Uterus (tissue), 4 donors: ENCODE results near the gene HMX1. TPM values are rescaled to one million over a fixed set of nuclear protein-coding genes. Genes with fewer than 3 reads are reported as not detected.

Source experiments
- DNase-seq, 2 donors: peaks; one replicate each; pipeline ENCODE4 v3.0.0-alpha.2; 2019 to 2020
- H3K27ac ChIP-seq, 2 donors: fragments of 200-600 bp; sonication (generic); 1 replicate in 1 of 2; 2 replicates in 1 of 2; pipeline ENCODE4 v1.5.1; 2016 to 2018
- H3K27me3 ChIP-seq, 2 donors: fragments of 200-600 bp; sonication (generic); one replicate each; pipeline ENCODE4 v1.5.1; 2018 to 2019; ENCODE audit warnings: control low read depth in 1 of 2
- H3K36me3 ChIP-seq, 2 donors: fragments of 200-600 bp; sonication (generic); one replicate each; pipeline ENCODE4 v1.5.1; 2019; ENCODE audit warnings: control low read depth in 1 of 2
- H3K4me1 ChIP-seq, 2 donors: fragments of 200-600 bp; sonication (generic); one replicate each; pipeline ENCODE4 v1.5.1; 2018 to 2019; ENCODE audit warnings: control low read depth in 1 of 2
- H3K4me3 ChIP-seq, 2 donors: fragments of 200-600 bp; sonication (generic); 1 replicate in 1 of 2; 2 replicates in 1 of 2; pipeline ENCODE4 v1.5.1; 2018 to 2019; ENCODE audit warnings: mild to moderate bottlenecking in 1 of 2
- H3K9me3 ChIP-seq, 2 donors: fragments of 200-600 bp; sonication (generic); one replicate each; pipeline ENCODE4 v1.5.1; 2019; ENCODE audit warnings: control low read depth in 1 of 2
- POLR2A ChIP-seq, 2 donors: fragments of 450-650 bp; IDR thresholded peaks; one replicate each; pipeline ENCODE4 v1.6.1; 2016; ENCODE audit warnings: antibody characterized with exemption in 2 of 2, mild to moderate bottlenecking in 1 of 2, moderate library complexity in 1 of 2
- intact Hi-C: fragments of 100-400 bp; cut with DNase I; formaldehyde crosslinking; loops from one replicate; pipeline ENCODE4 v1.15.1; 2023; ENCODE audit warnings: low total_unique reads
- total RNA-seq, 4 donors: library from RNA; depleted of rRNA in 3 of 4; stranded (reverse); fragments of >200 nt in 3 of 4; gene quantifications; one replicate each; pipeline versions ENCODE4 v1.1.0 to v1.2.4, GENCODE V29; 2014 to 2023
- TF ChIP-seq, protein P1 (sequence below), 4 experiments: fragments of 200-600 bp in 2 of 4; fragments of 450-650 bp in 2 of 4; sonication (generic) in 2 of 4; IDR thresholded peaks; one replicate each; pipeline ENCODE4 v1.5.1; 2016 to 2019; ENCODE audit warnings: antibody characterized with exemption in 4 of 4, mild to moderate bottlenecking in 2 of 4, moderate library complexity in 1 of 4
- donor health status: DM: yes; HTN: yes; CAD: no.

The HMX1 gene
- total RNA-seq, 4 donors from 2014 or later = 0.21 TPM; not detected in 3

DNA sequence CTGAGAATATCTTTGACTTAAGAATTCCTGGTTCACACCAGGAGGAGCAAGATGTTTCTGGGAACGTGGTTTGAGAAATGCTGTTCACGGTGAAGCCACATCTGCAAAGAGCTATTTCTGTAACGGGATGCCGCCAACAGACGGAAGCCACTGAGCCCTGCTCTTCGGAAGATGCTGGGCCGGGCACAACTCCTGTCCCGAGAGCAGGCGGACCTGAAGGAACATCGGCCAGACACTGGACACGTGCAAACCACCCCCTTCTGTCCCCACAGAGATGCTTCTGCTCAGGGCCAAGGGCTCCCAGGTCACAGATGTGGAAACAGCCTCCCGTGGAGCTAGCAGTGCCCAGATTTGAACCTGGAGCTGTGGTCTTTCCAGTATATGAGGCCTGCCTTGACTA, 24.3 kb downstream of the HMX1 start:
- intact Hi-C loops = no loop called here
- no peak overlapping the region for H3K27ac ChIP-seq
- no peaks in the 10 kb centered on the region for H3K9me3 ChIP-seq
- H3K4me3 ChIP-seq = no peak overlapping the region
- H3K4me1 ChIP-seq = no peaks in the 10 kb centered on the region
- no peak for DNase-seq
- TF ChIP-seq, protein P1, sequence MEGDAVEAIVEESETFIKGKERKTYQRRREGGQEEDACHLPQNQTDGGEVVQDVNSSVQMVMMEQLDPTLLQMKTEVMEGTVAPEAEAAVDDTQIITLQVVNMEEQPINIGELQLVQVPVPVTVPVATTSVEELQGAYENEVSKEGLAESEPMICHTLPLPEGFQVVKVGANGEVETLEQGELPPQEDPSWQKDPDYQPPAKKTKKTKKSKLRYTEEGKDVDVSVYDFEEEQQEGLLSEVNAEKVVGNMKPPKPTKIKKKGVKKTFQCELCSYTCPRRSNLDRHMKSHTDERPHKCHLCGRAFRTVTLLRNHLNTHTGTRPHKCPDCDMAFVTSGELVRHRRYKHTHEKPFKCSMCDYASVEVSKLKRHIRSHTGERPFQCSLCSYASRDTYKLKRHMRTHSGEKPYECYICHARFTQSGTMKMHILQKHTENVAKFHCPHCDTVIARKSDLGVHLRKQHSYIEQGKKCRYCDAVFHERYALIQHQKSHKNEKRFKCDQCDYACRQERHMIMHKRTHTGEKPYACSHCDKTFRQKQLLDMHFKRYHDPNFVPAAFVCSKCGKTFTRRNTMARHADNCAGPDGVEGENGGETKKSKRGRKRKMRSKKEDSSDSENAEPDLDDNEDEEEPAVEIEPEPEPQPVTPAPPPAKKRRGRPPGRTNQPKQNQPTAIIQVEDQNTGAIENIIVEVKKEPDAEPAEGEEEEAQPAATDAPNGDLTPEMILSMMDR (IDR thresholded peaks at IDR 0.05) = no peak
- no peaks in the 10 kb centered on the region for H3K36me3 ChIP-seq
- H3K27me3 ChIP-seq = peaks cover 0 to 5% of the 10 kb centered on the region in 2 donors

DNA sequence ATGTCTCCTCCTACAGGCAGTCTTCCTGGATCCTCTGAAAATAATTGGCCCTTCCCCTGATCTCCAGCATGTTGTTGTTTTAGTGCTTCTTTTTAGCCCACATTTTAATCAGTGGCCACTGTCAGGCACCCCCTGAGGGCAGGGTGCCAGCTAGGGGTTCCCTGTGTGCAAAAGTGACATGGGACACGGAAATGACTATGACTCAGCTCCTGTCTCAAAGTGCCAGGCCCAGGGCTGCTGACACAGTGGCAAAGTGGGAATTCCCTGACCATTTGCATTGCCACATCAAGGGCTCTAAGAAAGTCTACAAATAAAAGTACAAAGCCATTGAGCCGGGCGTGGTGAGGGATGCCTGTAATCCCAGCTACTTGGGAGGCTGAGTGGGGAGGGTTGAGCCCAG, 24.8 kb downstream of the HMX1 start:
- Histone ChIP-seq H3K9me3 (no peaks in the 10 kb centered on the region), H3K27ac (no peak overlapping the region), H3K27me3 (peaks cover 0 to 3% of the 10 kb centered on the region in 2 donors), H3K4me3 (no peak overlapping the region), H3K36me3 (no peaks in the 10 kb centered on the region), H3K4me1 (no peaks in the 10 kb centered on the region)
- no peak for DNase-seq
- intact Hi-C loops = no loop called here
- TF ChIP-seq, protein P1 (IDR thresholded peaks at IDR 0.05) = no peak

DNA sequence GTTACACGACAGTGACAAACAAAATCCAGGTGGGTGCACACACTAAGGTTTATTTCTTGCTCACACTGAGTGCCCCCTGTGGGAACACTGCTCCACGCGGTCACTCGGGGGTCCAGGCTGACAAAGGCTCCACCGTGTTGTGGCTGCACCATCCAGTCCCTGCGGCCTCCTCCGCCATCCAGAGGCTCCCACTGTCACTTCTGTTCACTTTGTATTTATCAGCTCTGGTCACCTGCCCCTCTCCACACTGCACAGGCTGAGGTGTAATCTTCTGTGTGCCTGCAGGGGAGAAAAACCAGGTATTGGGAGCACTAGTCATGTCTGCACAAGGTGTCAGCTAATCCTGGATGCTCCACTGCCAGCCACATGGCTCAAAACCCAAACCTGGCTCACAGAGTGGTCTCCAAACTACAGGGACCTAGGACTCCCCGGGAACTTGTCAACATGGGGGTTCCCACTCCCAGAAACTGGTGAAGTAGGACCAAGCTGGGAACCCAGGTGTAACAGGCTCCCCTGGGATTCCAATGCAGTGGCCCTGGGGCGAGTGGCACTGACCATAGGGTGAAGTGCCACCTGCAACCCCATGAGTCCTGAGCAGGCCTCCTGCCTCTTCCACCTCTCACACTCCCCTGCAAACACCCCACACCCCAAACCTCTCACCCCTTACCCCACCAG, 25.5 kb downstream of the HMX1 start:
- H3K36me3 ChIP-seq = no peaks in the 10 kb centered on the region
- no peaks in the 10 kb centered on the region for H3K4me1 ChIP-seq
- H3K4me3 ChIP-seq = no peak overlapping the region
- intact Hi-C loops = no loop called here
- TF ChIP-seq, protein P1 (IDR thresholded peaks at IDR 0.05) = no peak
- no peak for TF ChIP-seq POLR2A (IDR thresholded peaks at IDR 0.05)
- DNase-seq = no peak
- no peaks in the 10 kb centered on the region for H3K27me3 ChIP-seq
- H3K27ac ChIP-seq = no peak overlapping the region
- no peaks in the 10 kb centered on the region for H3K9me3 ChIP-seq

DNA sequence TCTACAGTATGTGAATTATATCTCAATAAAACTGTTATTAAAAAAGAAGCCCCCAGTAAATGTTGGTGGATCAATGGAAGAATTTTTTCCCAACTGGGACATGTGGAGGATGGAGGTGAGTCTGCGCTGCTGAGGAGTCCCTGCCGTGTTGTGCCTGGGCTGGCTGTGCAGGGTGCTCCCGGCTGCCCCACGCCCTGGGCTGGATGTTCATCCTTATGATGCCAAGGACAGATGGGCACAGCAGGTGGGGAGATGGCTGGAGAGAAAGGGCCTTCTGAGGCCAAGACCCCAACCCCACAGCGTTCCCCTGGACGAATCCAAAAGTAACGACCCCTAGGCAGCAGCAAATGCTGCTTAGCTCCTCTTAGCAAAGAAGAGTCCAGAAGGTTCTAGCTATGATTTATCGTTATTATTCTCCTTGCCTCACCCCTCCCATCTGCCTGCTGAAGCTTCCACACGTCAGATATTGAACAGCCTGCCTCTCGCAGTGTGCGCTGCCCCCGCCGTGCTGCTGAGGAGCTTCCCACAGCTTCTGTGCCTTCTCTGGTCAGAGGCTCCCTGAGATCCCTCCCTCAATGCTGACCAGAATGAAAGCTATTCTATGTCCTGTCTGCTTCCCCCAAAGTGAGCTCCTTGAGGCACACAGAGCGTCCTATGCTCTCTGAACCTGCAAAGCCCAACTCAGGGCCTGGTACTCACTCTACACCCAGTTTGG, 26.5 kb downstream of the HMX1 start:
- no peaks in the 10 kb centered on the region for H3K4me1 ChIP-seq
- intact Hi-C loops = no loop called here
- H3K36me3 ChIP-seq = no peaks in the 10 kb centered on the region
- DNase-seq = no peak
- no peak overlapping the region for H3K4me3 ChIP-seq
- TF ChIP-seq POLR2A (IDR thresholded peaks at IDR 0.05) = no peak
- TF ChIP-seq, protein P1 (IDR thresholded peaks at IDR 0.05) = no peak
- H3K9me3 ChIP-seq = no peaks in the 10 kb centered on the region
- no peaks in the 10 kb centered on the region for H3K27me3 ChIP-seq
- H3K27ac ChIP-seq = no peak overlapping the region

DNA sequence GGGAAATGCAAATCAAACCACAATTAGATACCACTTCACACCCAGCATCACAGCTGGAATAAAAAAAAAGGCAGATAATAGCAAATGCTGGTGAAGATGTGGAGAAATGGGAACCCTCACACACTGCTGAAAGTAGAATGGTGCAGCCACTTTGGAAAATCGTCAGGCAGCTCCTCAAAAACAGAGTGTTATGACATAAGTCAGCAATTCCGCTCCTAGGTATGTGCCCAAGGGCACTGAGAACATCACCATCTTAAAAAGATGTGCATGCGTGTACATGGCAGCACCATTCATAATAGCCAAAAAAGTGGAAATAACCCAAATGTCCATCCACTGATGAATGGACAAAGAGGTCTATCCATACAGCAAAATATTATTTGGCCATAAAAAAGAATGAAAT, 28.0 kb downstream of the HMX1 start:
- H3K27me3 ChIP-seq = no peaks in the 10 kb centered on the region
- intact Hi-C loops = no loop called here

More for the DNA sequence above, 28.0 kb downstream of the HMX1 start:
- no peaks in the 10 kb centered on the region for H3K36me3 ChIP-seq
- DNase-seq = no peak
- no peak overlapping the region for H3K4me3 ChIP-seq
- no peaks in the 10 kb centered on the region for H3K4me1 ChIP-seq
- H3K27ac ChIP-seq = no peak overlapping the region
- H3K9me3 ChIP-seq = no peaks in the 10 kb centered on the region
- TF ChIP-seq, protein P1 (IDR thresholded peaks at IDR 0.05) = no peak
- TF ChIP-seq POLR2A (IDR thresholded peaks at IDR 0.05) = no peak
